Fibroblast of villous mesenchyme (primary cell): Measurements from ENCODE around the gene HEXIM2. TPM values are rescaled to one million over a fixed set of nuclear protein-coding genes. Genes with fewer than 3 reads are reported as not detected.

Source experiments
- DNase-seq: peaks from one replicate; pipeline ENCODE4 v3.0.0-alpha.2; 2010; ENCODE audit warnings: low read depth
- H3K4me3 ChIP-seq: 2 replicates; pipeline ENCODE4 v1.5.1; 2011; ENCODE audit warnings: low read depth, mild to moderate bottlenecking, low read length
- CTCF ChIP-seq: IDR thresholded peaks from 2 replicates; pipeline ENCODE4 v1.5.1; 2012; ENCODE audit warnings: low read depth, mild to moderate bottlenecking, low read length; ENCODE audit not compliant: insufficient read depth
- total RNA-seq: library from RNA; depleted of rRNA; stranded (reverse); fragments of >200 nt; gene quantifications from 2 replicates; pipeline ENCODE4 v1.2.3, GENCODE V29; 2012

Gene HEXIM2
- total RNA-seq, 1 donor = 6.9 TPM

GRCh38 chr17:45160447-45161287, 1.0 kb upstream of the HEXIM2 start:
- DNase-seq = peak; percentile 80
- TF ChIP-seq CTCF = peak; percentile 14
- peak overlapping the region; percentile 95 for H3K4me3 ChIP-seq

- no peak for TF ChIP-seq CTCF
- peak overlapping the region; percentile 40 for H3K4me3 ChIP-seq
- DNase-seq = no peak
Observed at GRCh38 chr17:45162025-45162687, 481 bp downstream of the HEXIM2 start.

GRCh38 chr17:45164734-45165269, 3.1 kb downstream of the HEXIM2 start:
- TF ChIP-seq CTCF = no peak
- no peak overlapping the region for H3K4me3 ChIP-seq

DNA sequence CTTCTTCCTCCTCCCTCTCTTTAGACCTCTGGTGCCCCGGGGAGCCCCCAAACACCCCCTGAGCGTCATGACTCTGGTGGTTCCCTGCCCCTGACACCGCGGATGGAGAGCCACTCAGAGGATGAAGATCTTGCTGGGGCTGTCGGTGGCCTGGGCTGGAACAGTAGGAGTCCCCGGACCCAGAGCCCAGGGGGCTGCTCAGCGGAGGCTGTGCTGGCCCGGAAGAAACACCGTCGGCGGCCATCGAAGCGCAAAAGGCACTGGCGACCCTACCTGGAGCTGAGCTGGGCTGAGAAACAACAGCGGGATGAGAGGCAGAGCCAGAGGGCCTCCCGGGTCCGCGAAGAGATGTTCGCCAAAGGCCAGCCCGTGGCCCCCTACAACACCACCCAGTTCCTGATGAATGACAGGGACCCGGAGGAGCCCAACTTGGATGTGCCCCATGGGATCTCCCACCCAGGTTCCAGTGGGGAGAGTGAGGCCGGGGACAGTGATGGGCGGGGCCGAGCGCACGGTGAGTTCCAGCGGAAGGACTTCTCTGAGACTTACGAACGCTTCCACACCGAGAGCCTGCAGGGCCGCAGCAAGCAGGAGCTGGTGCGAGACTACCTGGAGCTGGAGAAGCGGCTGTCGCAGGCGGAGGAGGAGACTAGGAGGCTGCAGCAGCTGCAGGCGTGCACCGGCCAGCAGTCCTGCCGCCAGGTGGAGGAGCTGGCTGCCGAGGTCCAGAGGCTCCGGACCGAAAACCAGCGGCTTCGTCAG, 7.5 kb downstream of the HEXIM2 start:
- DNase-seq = no peak
- H3K4me3 ChIP-seq = no peak overlapping the region
- no peak for TF ChIP-seq CTCF

More at GRCh38 chr17:45164734-45165269, 3.1 kb downstream of the HEXIM2 start:
- DNase-seq = no peak

- H3K4me3 ChIP-seq = no peak overlapping the region
- DNase-seq = no peak
Observed at GRCh38 chr17:45170280-45170930, 8.7 kb downstream of the HEXIM2 start.

More at GRCh38 chr17:45170280-45170930, 8.7 kb downstream of the HEXIM2 start:
- no peak for TF ChIP-seq CTCF
